Erythroblast (primary cell): Measurements from ENCODE around the gene MYO6.

ENCODE experiments used
- GATA1 ChIP-seq: IDR thresholded peaks from 2 replicates; pipeline ENCODE4 v1.6.1; 2011; ENCODE audit warnings: low read depth, mild to moderate bottlenecking, control low read depth, low read length, moderate library complexity
- POLR2A ChIP-seq: IDR thresholded peaks from 2 replicates; pipeline ENCODE4 v1.6.1; 2011; ENCODE audit warnings: mild to moderate bottlenecking, low read length

DNA sequence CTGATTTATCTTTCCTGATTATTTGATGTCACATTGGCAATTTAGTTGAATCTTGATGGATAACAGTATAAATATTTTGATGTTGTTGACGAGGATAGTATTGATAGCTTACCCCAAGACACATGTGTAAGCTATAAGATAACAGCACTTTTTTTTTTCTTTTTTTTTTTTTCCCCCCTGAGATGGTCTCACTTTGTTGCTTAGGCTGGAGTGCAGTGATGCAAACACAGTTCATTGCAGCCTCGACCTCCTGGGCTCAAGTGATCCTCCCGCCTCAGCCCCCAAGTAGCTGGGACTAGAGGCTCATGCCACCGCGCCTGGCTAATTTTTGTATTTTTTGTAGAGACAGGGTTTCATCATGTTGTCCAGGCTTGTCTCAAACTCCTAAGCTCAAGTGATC, 21.8 kb downstream of the MYO6 start:
- TF ChIP-seq POLR2A, result no peak
- no peak for TF ChIP-seq GATA1
